ENCODE measurements around the gene SV2C.

Gene SV2C

GRCh38 chr5:76249621-76250020 lies 166.4 kb downstream of the SV2C start:
- ATAC-seq (ENCODE audit: insufficient read depth, low read depth) (no peak), DNase-seq (no peak)
- no peaks in the 10 kb centered on the region for H3K9me3 ChIP-seq (ENCODE audit: insufficient read depth, low read length, severe bottlenecking)
- no peak overlapping the region for H2AFZ ChIP-seq (ENCODE audit: low read depth, low read length)
- H3K4me1 ChIP-seq (ENCODE audit: insufficient read depth, low read length) = no peaks in the 10 kb centered on the region
- H3K27me3 ChIP-seq (ENCODE audit: insufficient read depth, low read length, poor library complexity) = no peaks in the 10 kb centered on the region
- no peaks in the 10 kb centered on the region for H3K36me3 ChIP-seq (ENCODE audit: insufficient read depth, low read length)
- TF ChIP-seq CTCF (IDR thresholded peaks at IDR 0.05; ENCODE audit: borderline replicate concordance, extremely low read depth, low read length, poor library complexity, severe bottlenecking) = no peak
- no peak for TF ChIP-seq EZH2 (IDR thresholded peaks at IDR 0.05; ENCODE audit: borderline replicate concordance, low read depth, low read length, severe bottlenecking)
- no peaks in the 10 kb centered on the region for H3K79me2 ChIP-seq (ENCODE audit: insufficient read depth, low read length)
- no peak overlapping the region for H3K27ac ChIP-seq (ENCODE audit: low read length)
- H3K9ac ChIP-seq (ENCODE audit: low read depth, low read length) = no peak overlapping the region
- H3K4me3 ChIP-seq (ENCODE audit: low read depth in 1 of 2, low read length in 2 of 2) = no peak overlapping the region
- no peaks in the 10 kb centered on the region for H4K20me1 ChIP-seq (ENCODE audit: insufficient read depth, low read length)
- H3K4me2 ChIP-seq (ENCODE audit: insufficient read depth, low read length) = no peak overlapping the region

GRCh38 chr5:76250463-76250862 lies 167.3 kb downstream of the SV2C start:
- Histone ChIP-seq H3K4me1 (ENCODE audit: insufficient read depth, low read length) (no peaks in the 10 kb centered on the region), H3K9ac (ENCODE audit: low read depth, low read length) (no peak overlapping the region), H4K20me1 (ENCODE audit: insufficient read depth, low read length) (no peaks in the 10 kb centered on the region), H3K4me2 (ENCODE audit: insufficient read depth, low read length) (no peak overlapping the region), H3K79me2 (ENCODE audit: insufficient read depth, low read length) (no peaks in the 10 kb centered on the region), H2AFZ (ENCODE audit: low read depth, low read length) (no peak overlapping the region), H3K4me3 (ENCODE audit: low read depth in 1 of 2, low read length in 2 of 2) (no peak overlapping the region), H3K27me3 (ENCODE audit: insufficient read depth, low read length, poor library complexity) (no peaks in the 10 kb centered on the region), H3K36me3 (ENCODE audit: insufficient read depth, low read length) (no peaks in the 10 kb centered on the region), H3K9me3 (ENCODE audit: insufficient read depth, low read length, severe bottlenecking) (no peaks in the 10 kb centered on the region), H3K27ac (ENCODE audit: low read length) (no peak overlapping the region)
- no peak for DNase-seq
- TF ChIP-seq CTCF (IDR thresholded peaks at IDR 0.05; ENCODE audit: borderline replicate concordance, extremely low read depth, low read length, poor library complexity, severe bottlenecking) = no peak
- no peak for TF ChIP-seq EZH2 (IDR thresholded peaks at IDR 0.05; ENCODE audit: borderline replicate concordance, low read depth, low read length, severe bottlenecking)
- ATAC-seq (ENCODE audit: insufficient read depth, low read depth) = no peak

GRCh38 chr5:76251656-76252055 lies 168.5 kb downstream of the SV2C start:
- no peaks in the 10 kb centered on the region for H3K4me1 ChIP-seq (ENCODE audit: insufficient read depth, low read length)
- H3K4me3 ChIP-seq (ENCODE audit: low read depth in 1 of 2, low read length in 2 of 2) = no peak overlapping the region
- H3K27me3 ChIP-seq (ENCODE audit: insufficient read depth, low read length, poor library complexity) = peaks cover 6% of the 10 kb centered on the region
- no peak overlapping the region for H2AFZ ChIP-seq (ENCODE audit: low read depth, low read length)
- no peak for TF ChIP-seq CTCF (IDR thresholded peaks at IDR 0.05; ENCODE audit: borderline replicate concordance, extremely low read depth, low read length, poor library complexity, severe bottlenecking)
- no peaks in the 10 kb centered on the region for H4K20me1 ChIP-seq (ENCODE audit: insufficient read depth, low read length)
- no peak overlapping the region for H3K9ac ChIP-seq (ENCODE audit: low read depth, low read length)
- H3K9me3 ChIP-seq (ENCODE audit: insufficient read depth, low read length, severe bottlenecking) = no peaks in the 10 kb centered on the region
- H3K79me2 ChIP-seq (ENCODE audit: insufficient read depth, low read length) = no peaks in the 10 kb centered on the region
- H3K27ac ChIP-seq (ENCODE audit: low read length) = no peak overlapping the region
- ATAC-seq (ENCODE audit: insufficient read depth, low read depth) (no peak), DNase-seq (no peak)
- H3K36me3 ChIP-seq (ENCODE audit: insufficient read depth, low read length) = no peaks in the 10 kb centered on the region
- H3K4me2 ChIP-seq (ENCODE audit: insufficient read depth, low read length) = no peak overlapping the region

- H3K9me3 ChIP-seq (ENCODE audit: insufficient read depth, low read length, severe bottlenecking) = no peaks in the 10 kb centered on the region
- H3K4me1 ChIP-seq (ENCODE audit: insufficient read depth, low read length) = no peaks in the 10 kb centered on the region
- TF ChIP-seq EZH2 (IDR thresholded peaks at IDR 0.05; ENCODE audit: borderline replicate concordance, low read depth, low read length, severe bottlenecking) = no peak
- TF ChIP-seq CTCF (IDR thresholded peaks at IDR 0.05; ENCODE audit: borderline replicate concordance, extremely low read depth, low read length, poor library complexity, severe bottlenecking) = no peak
- DNase-seq (no peak), ATAC-seq (ENCODE audit: insufficient read depth, low read depth) (no peak)
- no peak overlapping the region for H3K9ac ChIP-seq (ENCODE audit: low read depth, low read length)
- H3K36me3 ChIP-seq (ENCODE audit: insufficient read depth, low read length) = no peaks in the 10 kb centered on the region
- no peak overlapping the region for H3K4me2 ChIP-seq (ENCODE audit: insufficient read depth, low read length)
- H2AFZ ChIP-seq (ENCODE audit: low read depth, low read length) = no peak overlapping the region
- H3K79me2 ChIP-seq (ENCODE audit: insufficient read depth, low read length) = no peaks in the 10 kb centered on the region
- no peak overlapping the region for H3K27ac ChIP-seq (ENCODE audit: low read length)
- peaks cover 6% of the 10 kb centered on the region for H3K27me3 ChIP-seq (ENCODE audit: insufficient read depth, low read length, poor library complexity)
- no peak overlapping the region for H3K4me3 ChIP-seq (ENCODE audit: low read depth in 1 of 2, low read length in 2 of 2)
- H4K20me1 ChIP-seq (ENCODE audit: insufficient read depth, low read length) = no peaks in the 10 kb centered on the region
Observed at GRCh38 chr5:76252437-76252836, 169.3 kb downstream of the SV2C start.
